Common myeloid progenitor, CD34-positive (primary cell): ENCODE measurements around the gene PAK3.
A peak's percentile ranks its signal among the peaks of the same experiment; 100 is the strongest.

Experiments used
- CTCF ChIA-PET: fragments of 350-600 bp; sonication (Branson Sonifier 250); formaldehyde crosslinking; loops from one replicate; lab custom pipeline; 2021; ENCODE audit warnings: antibody characterized with exemption; lab: Charles Lee
- POLR2A ChIA-PET: fragments of 350-600 bp; sonication (Branson Sonifier 250); formaldehyde crosslinking; loops from one replicate; lab custom pipeline; 2021; ENCODE audit warnings: antibody characterized with exemption; lab: Charles Lee
- DNase-seq, 3 donors: peaks; one replicate each; pipeline versions ENCODE4 v3.0.0 to v3.0.0-alpha.2; 2013
- H3K27ac ChIP-seq, 2 experiments: 1 replicate in 1 of 2; 2 replicates in 1 of 2; pipeline ENCODE4 v1.7.0; 2013; ENCODE audit warnings: inconsistent platforms in 2 of 2, low read length in 2 of 2, mild to moderate bottlenecking in 2 of 2, low read depth in 1 of 2, moderate library complexity in 1 of 2; ENCODE audit not compliant: severe bottlenecking in 2 of 2, insufficient read depth in 1 of 2, poor library complexity in 1 of 2
- H3K27me3 ChIP-seq, 5 experiments: replicated peaks in 2 of 5; 1 replicate in 3 of 5; 2 replicates in 2 of 5; pipeline versions ENCODE4 v1.6.1 to v1.7.0; 2013; ENCODE audit warnings: low read length in 4 of 5, mild to moderate bottlenecking in 2 of 5, moderate library complexity in 2 of 5, inconsistent platforms in 1 of 5; ENCODE audit not compliant: insufficient read depth in 5 of 5, control insufficient read depth in 4 of 5
- H3K36me3 ChIP-seq, 4 experiments: 1 replicate in 2 of 4; 2 replicates in 2 of 4; pipeline versions ENCODE4 v1.6.1 to v1.7.0; 2013; ENCODE audit warnings: low read length in 3 of 4, control low read depth in 1 of 4, mild to moderate bottlenecking in 1 of 4; ENCODE audit not compliant: control insufficient read depth in 4 of 4, insufficient read depth in 4 of 4
- H3K4me1 ChIP-seq, 4 experiments: 1 replicate in 3 of 4; 2 replicates in 1 of 4; pipeline versions ENCODE4 v1.6.1 to v1.7.1; 2013; ENCODE audit warnings: low read length in 3 of 4, mild to moderate bottlenecking in 3 of 4, control low read depth in 1 of 4, inconsistent platforms in 1 of 4, moderate library complexity in 1 of 4; ENCODE audit not compliant: control insufficient read depth in 4 of 4, insufficient read depth in 4 of 4; ENCODE audit errors: control extremely low read depth in 1 of 4
- H3K4me3 ChIP-seq, 7 experiments: 1 replicate in 4 of 7; 2 replicates in 3 of 7; pipeline versions ENCODE4 v1.5.1 to v1.7.0; 2013; ENCODE audit warnings: mild to moderate bottlenecking in 7 of 7, low read length in 6 of 7, moderate library complexity in 6 of 7, inconsistent platforms in 2 of 7, low read depth in 2 of 7, control low read depth in 1 of 7; ENCODE audit not compliant: insufficient read depth in 4 of 7, control insufficient read depth in 1 of 7; ENCODE audit errors: extremely low read depth in 1 of 7
- H3K9me3 ChIP-seq, 5 experiments: 1 replicate in 4 of 5; 2 replicates in 1 of 5; pipeline versions ENCODE4 v1.6.1 to v1.7.1; 2013; ENCODE audit warnings: low read length in 4 of 5, mild to moderate bottlenecking in 2 of 5, inconsistent platforms in 1 of 5, low read depth in 1 of 5, moderate library complexity in 1 of 5; ENCODE audit not compliant: control insufficient read depth in 4 of 5, insufficient read depth in 2 of 5; ENCODE audit errors: control extremely low read depth in 1 of 5
- WGBS: methylation state at CpG from one replicate; pipeline ENCODE4 v1.1.5; 2013; ENCODE audit not compliant: insufficient coverage; 5-methylcytosine and 5-hydroxymethylcytosine counted together

Gene PAK3

DNA sequence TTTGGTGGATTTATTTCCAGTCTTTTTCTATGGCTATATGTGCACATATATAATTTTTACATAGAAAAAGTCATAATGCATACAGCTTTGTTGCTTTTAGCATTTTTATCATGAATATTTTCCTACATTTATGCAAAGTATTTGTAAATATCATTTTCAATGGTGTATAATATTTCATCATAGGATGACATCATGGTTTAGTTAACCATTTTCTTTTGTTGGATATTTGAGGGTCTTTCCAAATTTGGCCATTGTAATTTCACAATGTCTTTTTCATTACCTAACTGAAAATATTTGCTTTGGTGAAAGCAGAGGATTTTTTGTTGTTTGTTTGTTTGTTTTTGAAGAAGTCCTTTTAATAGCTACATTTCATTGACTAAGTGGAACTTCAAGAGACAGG is 31.0 kb downstream of the PAK3 start:
- no peak for DNase-seq
- H3K4me1 ChIP-seq, result no peaks in the 10 kb centered on the region
- ChIA-PET POLR2A (no interaction called here), CTCF (no interaction called here)
- H3K27me3 ChIP-seq, result peaks cover 0 to 4% (median 0%) of the 10 kb centered on the region in 5 experiments
- no peak overlapping the region for H3K27ac ChIP-seq
- no peaks in the 10 kb centered on the region for H3K36me3 ChIP-seq
- H3K9me3 ChIP-seq, result no peaks in the 10 kb centered on the region
- H3K4me3 ChIP-seq, result no peak overlapping the region

DNA sequence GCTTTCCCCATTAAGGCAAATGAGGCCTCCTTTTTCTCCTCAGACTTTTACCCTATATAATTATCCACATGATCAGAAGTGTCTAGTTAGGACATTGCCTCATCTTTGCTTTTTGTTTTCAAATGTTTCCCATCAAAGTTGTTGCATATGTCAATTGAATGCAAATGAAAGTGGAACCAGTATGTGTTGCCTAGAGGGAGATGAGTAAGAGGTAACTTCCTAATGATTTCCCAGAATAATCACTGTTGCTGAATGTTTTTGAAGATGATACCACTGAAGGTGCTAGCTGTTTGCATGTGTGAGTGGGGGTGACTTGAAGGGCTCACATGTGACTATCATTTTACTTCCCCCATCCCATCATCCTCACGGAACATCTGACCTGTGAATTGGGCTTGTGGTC is 33.9 kb downstream of the PAK3 start:
- no CpG with 5 or more reads among the region's 1 CpG for WGBS
- CTCF ChIA-PET, result no interaction called here
- no peak for DNase-seq

DNA sequence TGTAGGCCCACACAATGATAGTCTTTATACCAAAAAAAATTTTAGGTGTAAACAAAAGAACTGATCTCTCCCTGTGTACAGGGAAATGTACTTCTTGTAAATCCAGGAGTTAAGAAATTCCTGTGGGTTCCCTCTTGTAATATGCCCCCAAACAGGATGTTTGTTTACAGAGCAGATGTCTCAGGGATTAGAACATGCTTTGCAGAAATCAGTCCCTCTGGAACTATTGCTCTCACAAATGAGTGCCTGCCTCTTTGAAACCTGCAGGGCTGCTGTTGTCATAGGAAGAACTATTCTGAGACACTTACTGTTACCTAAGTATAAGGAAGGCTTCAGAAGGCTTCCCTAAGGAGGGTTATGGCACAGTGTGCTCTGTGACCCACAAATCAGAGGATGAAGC is 35.6 kb downstream of the PAK3 start:
- CTCF ChIA-PET, result no interaction called here
- Histone ChIP-seq H3K36me3 (no peaks in the 10 kb centered on the region), H3K9me3 (no peaks in the 10 kb centered on the region), H3K4me1 (no peaks in the 10 kb centered on the region), H3K4me3 (no peak overlapping the region), H3K27me3 (peaks cover 0 to 6% (median 0%) of the 10 kb centered on the region in 5 experiments), H3K27ac (no peak overlapping the region)
- POLR2A ChIA-PET, result no interaction called here
- no peak for DNase-seq

More for the DNA sequence above, 33.9 kb downstream of the PAK3 start:
- Histone ChIP-seq H3K4me1 (no peaks in the 10 kb centered on the region), H3K9me3 (no peaks in the 10 kb centered on the region), H3K4me3 (no peak overlapping the region), H3K27me3 (peaks cover 0 to 6% (median 0%) of the 10 kb centered on the region in 5 experiments), H3K27ac (no peak overlapping the region), H3K36me3 (no peaks in the 10 kb centered on the region)
- POLR2A ChIA-PET, result no interaction called here

DNA sequence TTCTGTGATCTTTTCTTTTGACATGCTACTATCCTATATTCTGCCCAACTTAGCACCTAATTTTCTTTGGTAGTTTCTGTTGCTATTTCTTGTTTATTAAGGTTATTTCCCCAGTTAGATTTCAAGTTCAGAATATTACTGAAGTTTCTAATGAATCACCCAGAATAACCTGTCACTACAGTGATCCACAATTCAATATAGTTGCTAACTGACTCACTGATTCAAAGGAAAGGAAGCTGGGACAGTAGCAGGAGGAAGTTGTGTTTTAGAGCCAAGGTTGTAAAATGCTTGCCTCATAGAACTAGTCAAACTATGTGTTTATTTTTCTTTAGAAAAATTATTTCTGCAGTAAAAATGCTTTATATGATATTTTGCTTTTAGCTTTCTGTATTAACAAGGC is 37.4 kb downstream of the PAK3 start:
- H3K4me3 ChIP-seq, result no peak overlapping the region
- no peaks in the 10 kb centered on the region for H3K36me3 ChIP-seq
- H3K4me1 ChIP-seq, result no peaks in the 10 kb centered on the region
- CTCF ChIA-PET, result no interaction called here
- DNase-seq, result peak in 1 of 3 donors; percentile 13
- H3K9me3 ChIP-seq, result no peaks in the 10 kb centered on the region
- peaks cover 0 to 10% (median 0%) of the 10 kb centered on the region in 5 experiments for H3K27me3 ChIP-seq
- POLR2A ChIA-PET, result no interaction called here
- no peak overlapping the region for H3K27ac ChIP-seq

DNA sequence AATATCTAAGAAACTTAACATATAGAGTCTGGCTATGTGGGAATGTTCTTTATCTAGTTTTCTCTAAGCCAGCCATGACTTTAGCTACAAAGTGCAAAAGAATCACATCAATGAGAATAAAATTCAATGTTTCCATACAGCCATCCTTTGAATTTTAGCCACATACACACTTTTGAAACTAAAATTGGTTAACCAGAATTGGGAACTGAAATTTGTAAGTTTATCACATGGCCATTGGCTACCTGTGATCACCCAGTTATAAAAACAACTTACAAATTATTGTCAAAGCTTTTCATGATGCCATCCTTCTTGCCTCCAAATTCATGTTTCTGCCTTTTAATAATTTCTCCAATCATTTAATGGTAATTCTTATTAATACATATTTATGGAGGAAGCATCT is 49.9 kb downstream of the PAK3 start:
- peaks cover 0 to 2% (median 0%) of the 10 kb centered on the region in 5 experiments for H3K27me3 ChIP-seq
- no peak overlapping the region for H3K4me3 ChIP-seq
- DNase-seq, result no peak
- H3K27ac ChIP-seq, result no peak overlapping the region
- ChIA-PET POLR2A (no interaction called here), CTCF (no interaction called here)
- H3K4me1 ChIP-seq, result no peaks in the 10 kb centered on the region
- no peaks in the 10 kb centered on the region for H3K36me3 ChIP-seq
- H3K9me3 ChIP-seq, result no peaks in the 10 kb centered on the region

DNA sequence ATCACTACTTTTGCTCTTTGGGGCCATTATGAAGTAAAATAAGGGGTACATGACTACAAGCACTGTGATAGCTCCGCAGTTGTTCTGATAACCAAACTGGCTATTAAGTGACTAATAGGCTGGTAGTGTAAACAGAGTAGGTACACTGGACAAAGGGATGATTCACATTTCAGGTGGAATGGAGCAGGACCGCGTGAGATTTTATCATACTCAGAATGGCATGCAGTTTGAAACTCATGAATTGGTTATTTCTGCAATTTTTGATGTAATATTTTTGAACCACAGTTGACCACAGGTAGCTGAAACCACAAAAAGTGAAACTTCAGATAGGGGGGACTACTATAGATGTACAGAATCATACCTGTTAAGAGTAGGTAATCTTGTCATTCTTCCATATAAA is 55.8 kb downstream of the PAK3 start:
- no peak for DNase-seq
- H3K27me3 ChIP-seq, result no peaks in the 10 kb centered on the region
- no peaks in the 10 kb centered on the region for H3K4me1 ChIP-seq
- 90% methylated on average over 3 of the region's 3 CpGs for WGBS
- no peaks in the 10 kb centered on the region for H3K9me3 ChIP-seq
- no peak overlapping the region for H3K27ac ChIP-seq
- no peak overlapping the region for H3K4me3 ChIP-seq
- CTCF ChIA-PET, result no interaction called here
- POLR2A ChIA-PET, result no interaction called here
- H3K36me3 ChIP-seq, result no peaks in the 10 kb centered on the region

DNA sequence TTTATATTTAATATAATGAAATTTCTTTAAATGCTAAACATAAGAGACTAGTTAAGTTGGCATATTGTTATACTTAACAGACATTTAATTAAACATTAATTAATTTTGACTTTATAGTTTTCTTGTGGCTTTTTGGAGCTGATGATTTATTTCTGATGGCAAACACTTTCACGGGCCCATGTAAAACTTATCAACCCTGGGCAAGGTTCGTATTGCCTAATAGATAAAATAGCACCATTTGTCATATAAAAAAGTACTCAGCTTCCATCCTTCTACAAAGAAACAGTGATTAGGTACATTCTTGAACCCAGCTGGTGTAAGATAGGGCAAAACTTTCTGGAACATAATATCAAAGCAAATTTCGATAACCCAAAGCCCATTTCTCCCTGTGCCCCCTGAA is 63.2 kb downstream of the PAK3 start:
- H3K4me1 ChIP-seq, result no peaks in the 10 kb centered on the region
- no peaks in the 10 kb centered on the region for H3K36me3 ChIP-seq
- POLR2A ChIA-PET, result no interaction called here
- DNase-seq, result no peak
- no peak overlapping the region for H3K4me3 ChIP-seq
- H3K27ac ChIP-seq, result no peak overlapping the region
- WGBS, result 80% methylated on average over 1 of the region's 3 CpGs
- CTCF ChIA-PET, result no interaction called here
- H3K9me3 ChIP-seq, result no peaks in the 10 kb centered on the region
- peaks cover 0 to 4% (median 0%) of the 10 kb centered on the region in 5 experiments for H3K27me3 ChIP-seq
